Bronchial epithelial cell (primary cell): ENCODE data around the gene PROM1. TPM values are rescaled to one million over a fixed set of nuclear protein-coding genes. Genes with fewer than 3 reads are reported as not detected.

ENCODE experiments used
- DNase-seq: peaks from one replicate; pipeline ENCODE4 v3.0.0-alpha.2; 2010; ENCODE audit warnings: low read depth
- FAIRE-seq: peaks from 2 replicates; lab custom pipeline; 2011; peaks lifted over from hg19 to GRCh38; lab: Jason Lieb, UNC
- H3K27me3 ChIP-seq: 2 replicates; pipeline ENCODE4 v1.5.1; 2011; ENCODE audit warnings: low read length; ENCODE audit not compliant: control insufficient read depth, insufficient read depth
- H3K36me3 ChIP-seq: 2 replicates; pipeline ENCODE4 v1.5.1; 2011; ENCODE audit warnings: low read length; ENCODE audit not compliant: control insufficient read depth, insufficient read depth
- H3K4me3 ChIP-seq: 2 replicates; pipeline ENCODE4 v1.5.1; 2011; ENCODE audit warnings: mild to moderate bottlenecking, low read depth, low read length, control low read depth
- total RNA-seq: library from RNA; depleted of rRNA; stranded (reverse); fragments of >200 nt; gene quantifications from 2 replicates; pipeline ENCODE4 v1.2.1, GENCODE V29; 2014
- TF ChIP-seq, protein P1 (sequence below): IDR thresholded peaks from 2 replicates; pipeline ENCODE4 v1.5.1; 2011; ENCODE audit warnings: mild to moderate bottlenecking, moderate library complexity, low read length, control low read depth, inconsistent platforms; ENCODE audit not compliant: insufficient read depth, severe bottlenecking

PROM1 gene, protein sequence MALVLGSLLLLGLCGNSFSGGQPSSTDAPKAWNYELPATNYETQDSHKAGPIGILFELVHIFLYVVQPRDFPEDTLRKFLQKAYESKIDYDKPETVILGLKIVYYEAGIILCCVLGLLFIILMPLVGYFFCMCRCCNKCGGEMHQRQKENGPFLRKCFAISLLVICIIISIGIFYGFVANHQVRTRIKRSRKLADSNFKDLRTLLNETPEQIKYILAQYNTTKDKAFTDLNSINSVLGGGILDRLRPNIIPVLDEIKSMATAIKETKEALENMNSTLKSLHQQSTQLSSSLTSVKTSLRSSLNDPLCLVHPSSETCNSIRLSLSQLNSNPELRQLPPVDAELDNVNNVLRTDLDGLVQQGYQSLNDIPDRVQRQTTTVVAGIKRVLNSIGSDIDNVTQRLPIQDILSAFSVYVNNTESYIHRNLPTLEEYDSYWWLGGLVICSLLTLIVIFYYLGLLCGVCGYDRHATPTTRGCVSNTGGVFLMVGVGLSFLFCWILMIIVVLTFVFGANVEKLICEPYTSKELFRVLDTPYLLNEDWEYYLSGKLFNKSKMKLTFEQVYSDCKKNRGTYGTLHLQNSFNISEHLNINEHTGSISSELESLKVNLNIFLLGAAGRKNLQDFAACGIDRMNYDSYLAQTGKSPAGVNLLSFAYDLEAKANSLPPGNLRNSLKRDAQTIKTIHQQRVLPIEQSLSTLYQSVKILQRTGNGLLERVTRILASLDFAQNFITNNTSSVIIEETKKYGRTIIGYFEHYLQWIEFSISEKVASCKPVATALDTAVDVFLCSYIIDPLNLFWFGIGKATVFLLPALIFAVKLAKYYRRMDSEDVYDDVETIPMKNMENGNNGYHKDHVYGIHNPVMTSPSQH
- 0.13 and 0.26 TPM in 2 replicates for total RNA-seq

DNA sequence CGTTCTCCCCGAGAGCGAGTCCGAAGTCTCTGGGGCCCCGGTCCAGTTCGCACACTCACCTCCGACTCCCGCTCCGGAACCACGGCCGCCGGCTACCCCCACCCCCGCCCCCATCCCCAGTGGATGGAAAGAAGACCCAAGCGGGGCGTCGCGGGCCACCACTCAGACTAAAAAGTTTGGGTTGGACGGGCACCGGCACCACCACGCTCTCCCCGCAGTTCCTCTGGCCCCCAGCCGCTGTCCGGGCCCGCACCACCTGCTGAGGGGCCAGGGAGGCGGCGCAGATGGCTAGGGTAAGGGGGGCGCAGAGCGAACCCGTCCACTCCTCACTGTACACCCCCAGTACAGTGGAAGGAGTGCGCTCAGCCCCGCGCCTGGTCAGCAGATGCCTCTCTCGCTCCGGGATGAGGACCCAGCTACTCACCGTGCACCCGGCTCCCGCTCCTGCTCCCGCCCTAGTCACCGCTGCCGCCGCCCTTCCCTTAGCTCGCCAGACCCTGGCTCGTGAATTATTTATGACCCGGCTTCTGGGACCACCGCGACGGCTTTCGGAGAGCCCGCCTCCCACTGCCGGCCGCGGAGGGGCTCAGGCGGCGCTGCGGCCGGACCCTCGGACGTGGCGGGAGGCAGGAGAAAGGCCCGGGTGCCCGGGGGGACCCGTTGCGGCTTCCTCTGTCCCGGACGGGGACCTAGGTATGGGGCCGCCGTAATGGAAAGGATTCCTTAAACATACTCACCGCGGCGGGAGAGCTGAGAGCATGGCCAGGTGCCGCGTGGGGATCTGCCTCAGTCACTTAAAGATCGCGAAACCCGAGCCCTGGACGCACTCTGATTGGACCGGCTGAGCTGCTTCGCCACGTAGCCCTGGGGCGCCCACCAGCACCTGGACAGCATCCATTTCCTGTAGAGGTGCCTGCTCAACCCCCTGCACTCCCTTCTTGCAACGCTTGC is at the start of gene PROM1:
PROM1 (minus strand) TSS at position 783 of the 951 bp plus-strand sequence. CDS start 8,117 bp downstream, outside the sequence.
- H3K27me3 ChIP-seq = peaks cover 34% of the 10 kb centered on the region
- H3K36me3 ChIP-seq = no peaks in the 10 kb centered on the region
- H3K4me3 ChIP-seq = no peak within 1 kb of the TSS
- DNase-seq (no peak), FAIRE-seq (no peak)
- TF ChIP-seq, protein P1, sequence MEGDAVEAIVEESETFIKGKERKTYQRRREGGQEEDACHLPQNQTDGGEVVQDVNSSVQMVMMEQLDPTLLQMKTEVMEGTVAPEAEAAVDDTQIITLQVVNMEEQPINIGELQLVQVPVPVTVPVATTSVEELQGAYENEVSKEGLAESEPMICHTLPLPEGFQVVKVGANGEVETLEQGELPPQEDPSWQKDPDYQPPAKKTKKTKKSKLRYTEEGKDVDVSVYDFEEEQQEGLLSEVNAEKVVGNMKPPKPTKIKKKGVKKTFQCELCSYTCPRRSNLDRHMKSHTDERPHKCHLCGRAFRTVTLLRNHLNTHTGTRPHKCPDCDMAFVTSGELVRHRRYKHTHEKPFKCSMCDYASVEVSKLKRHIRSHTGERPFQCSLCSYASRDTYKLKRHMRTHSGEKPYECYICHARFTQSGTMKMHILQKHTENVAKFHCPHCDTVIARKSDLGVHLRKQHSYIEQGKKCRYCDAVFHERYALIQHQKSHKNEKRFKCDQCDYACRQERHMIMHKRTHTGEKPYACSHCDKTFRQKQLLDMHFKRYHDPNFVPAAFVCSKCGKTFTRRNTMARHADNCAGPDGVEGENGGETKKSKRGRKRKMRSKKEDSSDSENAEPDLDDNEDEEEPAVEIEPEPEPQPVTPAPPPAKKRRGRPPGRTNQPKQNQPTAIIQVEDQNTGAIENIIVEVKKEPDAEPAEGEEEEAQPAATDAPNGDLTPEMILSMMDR = no peak

DNA sequence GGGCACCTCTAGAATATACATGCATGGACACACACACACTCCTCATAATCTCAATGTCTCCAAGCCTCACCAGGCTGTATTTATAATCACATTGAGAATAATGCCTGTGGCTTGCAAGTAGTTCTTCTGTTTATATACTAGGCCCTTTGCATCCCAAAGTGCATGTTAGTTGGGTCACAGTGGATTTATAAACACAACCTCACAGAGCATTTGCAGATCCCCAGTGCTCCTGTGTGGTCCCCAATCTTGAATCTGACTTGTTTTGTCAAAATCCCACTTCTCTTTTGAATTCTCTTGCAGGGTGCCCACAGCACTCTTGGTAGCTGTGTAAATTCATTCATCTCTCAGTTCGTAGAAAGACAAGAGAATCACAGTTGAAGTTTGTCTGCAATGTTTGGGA is 49.6 kb upstream of the PROM1 start:
- DNase-seq (no peak), FAIRE-seq (no peak)
- TF ChIP-seq, protein P1 = no peak
- no peaks in the 10 kb centered on the region for H3K27me3 ChIP-seq
- H3K4me3 ChIP-seq = no peak overlapping the region
- no peaks in the 10 kb centered on the region for H3K36me3 ChIP-seq

DNA sequence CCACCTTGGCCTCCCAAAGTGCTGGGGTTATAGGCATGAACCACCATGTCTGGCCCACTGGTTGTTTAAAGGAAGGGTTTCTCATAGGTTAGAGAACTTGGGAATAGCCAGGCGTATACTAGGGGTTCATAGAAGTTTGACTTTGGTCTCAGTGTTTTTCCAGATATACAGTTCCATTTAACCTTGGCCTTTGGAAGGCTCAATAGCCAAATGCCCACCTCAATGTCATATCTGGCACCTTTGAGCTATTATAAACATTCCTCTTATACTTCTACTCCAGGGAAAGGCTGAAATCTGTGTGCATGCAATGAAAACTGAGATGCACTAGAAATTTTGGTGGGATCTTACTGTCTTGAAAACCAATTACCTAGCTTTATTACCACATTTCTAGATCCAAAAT is 47.5 kb upstream of the PROM1 start:
- H3K4me3 ChIP-seq = no peak overlapping the region
- FAIRE-seq (no peak), DNase-seq (no peak)
- TF ChIP-seq, protein P1 = no peak
- no peaks in the 10 kb centered on the region for H3K36me3 ChIP-seq
- H3K27me3 ChIP-seq = no peaks in the 10 kb centered on the region

DNA sequence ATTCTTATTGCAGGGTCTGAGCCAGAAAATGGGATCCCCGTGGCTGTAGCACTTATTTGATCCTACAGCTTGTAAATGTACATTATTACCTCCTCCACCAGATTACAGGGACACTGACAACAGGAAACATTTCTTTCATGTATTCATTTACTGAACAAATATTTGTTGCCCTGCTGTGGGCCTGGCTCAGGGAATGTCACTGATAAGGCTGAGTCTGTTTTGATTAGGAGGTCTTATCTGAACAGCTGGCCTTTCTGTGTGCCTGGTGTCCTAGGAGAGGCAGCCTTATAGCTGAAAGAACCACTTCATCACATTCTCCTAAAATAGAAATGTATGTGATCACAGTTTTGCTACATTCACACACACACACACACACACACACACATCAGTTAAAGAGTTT is 45.5 kb upstream of the PROM1 start:
- TF ChIP-seq, protein P1 = no peak
- FAIRE-seq = no peak

DNA sequence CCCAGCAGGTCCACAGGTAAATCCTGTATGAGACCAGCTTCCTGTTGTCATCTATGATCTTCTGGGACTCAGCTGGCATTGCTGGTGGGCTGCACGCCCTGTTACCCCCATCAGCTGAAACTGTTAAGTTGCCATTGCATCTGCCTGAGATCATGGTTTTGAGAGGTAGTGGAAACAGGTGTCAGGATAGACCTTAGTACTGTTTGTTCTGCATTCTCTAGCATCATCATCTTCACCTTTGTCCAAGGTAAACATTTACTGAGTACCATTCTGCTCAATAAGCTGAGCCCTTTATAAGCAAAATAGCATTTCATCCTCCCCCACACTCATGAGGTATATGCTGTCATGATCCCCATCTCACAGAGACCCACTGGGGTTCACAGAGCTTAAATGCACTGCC is 42.9 kb upstream of the PROM1 start:
- FAIRE-seq (peak; percentile 68), DNase-seq (no peak)
- no peak overlapping the region for H3K4me3 ChIP-seq
- no peaks in the 10 kb centered on the region for H3K36me3 ChIP-seq
- no peaks in the 10 kb centered on the region for H3K27me3 ChIP-seq
- TF ChIP-seq, protein P1 = no peak

More for the DNA sequence above, 45.5 kb upstream of the PROM1 start:
- Histone ChIP-seq H3K27me3 (no peaks in the 10 kb centered on the region), H3K4me3 (no peak overlapping the region), H3K36me3 (no peaks in the 10 kb centered on the region)
- no peak for DNase-seq
